Spinal cord (tissue), 10 donors: ENCODE data around the gene RAPGEF4. TPM values are rescaled to one million over a fixed set of nuclear protein-coding genes. Genes with fewer than 3 reads are reported as not detected.

Experiments used
- DNase-seq, 6 donors: peaks; one replicate each; pipeline versions ENCODE4 v3.0.0 to v3.0.0-alpha.2; 2013 to 2015; ENCODE audit warnings: low spot score in 6 of 6, low read depth in 4 of 6
- H3K27ac ChIP-seq: one replicate; pipeline ENCODE4 v1.5.1; 2013; ENCODE audit warnings: low read depth, low read length, control low read depth
- H3K27me3 ChIP-seq: one replicate; pipeline ENCODE4 v1.6.1; 2013; ENCODE audit warnings: low read length; ENCODE audit not compliant: control insufficient read depth, insufficient read depth
- H3K36me3 ChIP-seq: one replicate; pipeline ENCODE4 v1.6.1; 2013; ENCODE audit warnings: low read length; ENCODE audit not compliant: control insufficient read depth, insufficient read depth
- H3K4me1 ChIP-seq: one replicate; pipeline ENCODE4 v1.6.1; 2013; ENCODE audit warnings: low read length; ENCODE audit not compliant: control insufficient read depth, insufficient read depth
- H3K4me3 ChIP-seq: one replicate; pipeline ENCODE4 v1.5.1; 2013; ENCODE audit warnings: low read depth, low read length, control low read depth
- H3K9me3 ChIP-seq: one replicate; pipeline ENCODE4 v1.6.1; 2013; ENCODE audit warnings: low read length; ENCODE audit not compliant: control insufficient read depth, insufficient read depth
- WGBS: methylation state at CpG from one replicate; pipeline ENCODE4 v1.1.5; 2013; ENCODE audit warnings: missing lambda C conversion rate; ENCODE audit not compliant: insufficient coverage; 5-methylcytosine and 5-hydroxymethylcytosine counted together
- polyA plus RNA-seq, 2 donors: library from polyadenylated mRNA; unstranded; fragments of 120-200 nt; gene quantifications; one replicate each; pipeline ENCODE4 v1.2.1, GENCODE V29; 2013; ENCODE audit not compliant: insufficient read length in 2 of 2
- total RNA-seq, 2 donors: library from RNA; depleted of rRNA in 1 of 2; stranded (reverse); fragments of 120-200 nt in 1 of 2; fragments of >200 nt in 1 of 2; gene quantifications; one replicate each; pipeline versions ENCODE4 v1.2.3 to v1.2.4, GENCODE V29; 2013 to 2014
- donor health status: healthy.

RAPGEF4 gene
- total and polyA plus RNA-seq, 4 donors: 31.1 to 65.8 (median 44.4) TPM

DNA sequence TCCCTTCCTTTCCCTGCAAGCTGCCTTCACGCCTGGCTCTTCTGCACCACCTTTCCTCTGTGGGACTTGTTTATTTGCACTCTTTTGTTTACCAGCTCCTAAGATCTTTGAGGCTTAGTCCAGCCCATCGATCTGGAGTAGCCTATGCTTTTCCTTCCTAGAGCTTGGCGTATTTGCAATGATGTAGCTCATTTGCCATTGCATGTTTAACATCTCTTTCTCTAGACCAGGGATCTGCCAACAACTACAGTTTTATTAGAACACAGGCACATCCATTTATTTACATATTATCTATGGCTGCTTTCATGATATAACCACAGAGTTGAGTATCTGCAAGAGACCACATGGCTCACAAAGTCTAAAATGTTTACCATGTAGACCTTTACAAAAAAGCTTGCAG, 150.4 kb downstream of the RAPGEF4 start:
- Histone ChIP-seq H3K4me3 (no peak overlapping the region), H3K36me3 (no peaks in the 10 kb centered on the region), H3K27ac (no peak overlapping the region), H3K9me3 (no peaks in the 10 kb centered on the region), H3K27me3 (no peaks in the 10 kb centered on the region), H3K4me1 (no peaks in the 10 kb centered on the region)
- WGBS: 93% methylated on average over 3 of the region's 3 CpGs
- no peak for DNase-seq

DNA sequence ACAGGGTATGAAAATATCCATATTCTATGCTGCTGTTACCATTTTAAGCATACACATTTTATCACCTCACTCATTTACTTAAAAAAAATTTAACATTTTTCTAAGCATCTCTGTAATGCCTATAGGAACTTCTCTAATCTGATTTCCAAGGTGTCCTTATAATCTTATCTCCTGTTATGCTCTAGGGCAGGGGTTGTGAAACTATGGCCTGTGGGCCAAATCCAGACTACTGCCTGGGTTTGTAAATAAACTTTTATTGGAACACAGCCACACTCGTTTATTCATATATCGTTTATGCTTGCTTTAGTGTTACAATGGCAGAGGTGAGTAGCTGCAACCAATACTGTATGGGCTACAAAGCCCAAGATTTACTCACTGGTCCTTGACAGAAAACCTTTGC, 151.6 kb downstream of the RAPGEF4 start:
- no peak overlapping the region for H3K4me3 ChIP-seq

DNA sequence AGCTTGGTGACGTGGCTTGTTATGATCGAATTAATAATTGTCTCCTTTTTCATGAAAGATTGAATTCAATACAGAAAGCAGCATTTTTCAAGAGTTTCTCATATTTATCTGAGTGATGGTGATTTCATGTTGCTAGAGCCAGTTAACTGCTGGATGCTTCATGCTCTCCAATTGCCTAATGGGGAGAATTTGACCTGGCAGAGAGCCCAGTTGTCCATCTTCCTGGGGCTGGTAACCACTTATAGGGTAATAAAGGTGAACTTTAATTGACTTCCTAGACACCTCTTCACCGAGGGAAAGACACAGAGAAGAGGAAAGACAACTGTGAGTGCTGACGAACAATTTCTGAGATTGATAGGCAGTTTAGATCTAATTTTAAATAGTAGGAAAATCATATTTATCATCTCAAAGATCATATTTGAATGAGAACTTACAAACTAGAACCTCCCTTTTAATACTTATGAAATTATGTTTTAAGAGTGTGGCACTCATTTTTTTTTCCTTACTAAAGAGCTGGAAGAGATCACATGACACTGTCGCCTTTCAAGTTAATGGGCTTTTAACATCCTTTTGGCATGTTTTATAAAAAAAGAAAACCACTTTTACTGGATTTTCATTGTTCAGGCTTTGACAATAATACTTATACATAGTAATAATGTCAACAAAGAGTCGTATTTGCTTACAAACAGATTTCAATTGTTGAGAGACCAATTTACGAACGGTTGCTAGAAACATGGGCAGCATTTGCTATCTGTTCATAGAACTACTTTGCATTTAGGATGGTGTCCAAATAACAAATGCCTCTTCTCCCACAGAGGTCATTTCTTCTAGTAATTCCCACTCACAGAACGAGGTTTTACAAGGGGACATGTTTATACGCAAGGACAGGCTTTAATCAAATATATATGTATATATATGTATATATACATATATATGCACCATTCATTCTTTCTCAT, 153.3 kb downstream of the RAPGEF4 start:
- Histone ChIP-seq H3K4me1 (peaks cover 5% of the 10 kb centered on the region), H3K4me3 (no peak overlapping the region), H3K36me3 (no peaks in the 10 kb centered on the region), H3K27ac (no peak overlapping the region), H3K27me3 (no peaks in the 10 kb centered on the region), H3K9me3 (no peaks in the 10 kb centered on the region)
- peak in 1 of 6 donors; percentile 61 for DNase-seq
- WGBS: 46% methylated on average over 3 of the region's 10 CpGs

More for the DNA sequence above, 151.6 kb downstream of the RAPGEF4 start:
- no peak for DNase-seq
- no peaks in the 10 kb centered on the region for H3K4me1 ChIP-seq
- H3K27ac ChIP-seq: no peak overlapping the region
- 100% methylated on average over 1 of the region's 2 CpGs for WGBS
- H3K27me3 ChIP-seq: no peaks in the 10 kb centered on the region
- no peaks in the 10 kb centered on the region for H3K36me3 ChIP-seq
- no peaks in the 10 kb centered on the region for H3K9me3 ChIP-seq

DNA sequence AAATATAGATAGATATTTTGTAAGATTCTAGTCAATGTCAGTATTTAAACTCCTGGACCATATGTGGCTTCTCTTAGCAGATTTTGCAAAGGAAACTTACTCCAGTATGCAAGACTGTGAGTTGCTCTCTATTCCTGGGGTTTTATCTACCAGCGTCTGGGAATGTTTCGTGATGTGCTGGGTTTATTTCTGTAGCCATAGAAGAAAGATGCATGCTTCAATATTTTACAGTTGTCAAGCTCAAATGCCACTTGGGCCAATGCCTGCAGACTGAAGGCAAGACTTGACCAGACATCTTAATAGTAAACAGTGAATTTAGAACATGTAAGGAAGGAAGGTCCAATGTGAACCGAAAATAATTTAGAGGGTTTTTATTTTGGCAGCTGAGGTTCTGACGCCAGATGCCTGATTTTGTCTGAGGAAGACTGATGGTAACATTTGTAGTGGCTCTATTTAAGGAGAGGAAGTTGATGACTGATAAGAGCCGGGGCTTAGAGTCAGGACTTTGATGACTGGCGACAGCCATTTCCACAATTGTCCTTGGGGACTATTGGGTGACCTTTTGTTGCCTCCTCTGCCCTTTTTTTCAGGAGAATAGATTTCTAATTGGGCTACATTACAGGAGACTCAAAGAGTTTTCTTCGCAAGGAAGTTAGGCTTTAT, 154.3 kb downstream of the RAPGEF4 start:
- Histone ChIP-seq H3K27me3 (no peaks in the 10 kb centered on the region), H3K4me1 (peaks cover 5% of the 10 kb centered on the region), H3K36me3 (no peaks in the 10 kb centered on the region), H3K4me3 (no peak overlapping the region), H3K27ac (no peak overlapping the region), H3K9me3 (no peaks in the 10 kb centered on the region)
- no peak for DNase-seq
- WGBS: 63% methylated on average over 3 of the region's 7 CpGs

DNA sequence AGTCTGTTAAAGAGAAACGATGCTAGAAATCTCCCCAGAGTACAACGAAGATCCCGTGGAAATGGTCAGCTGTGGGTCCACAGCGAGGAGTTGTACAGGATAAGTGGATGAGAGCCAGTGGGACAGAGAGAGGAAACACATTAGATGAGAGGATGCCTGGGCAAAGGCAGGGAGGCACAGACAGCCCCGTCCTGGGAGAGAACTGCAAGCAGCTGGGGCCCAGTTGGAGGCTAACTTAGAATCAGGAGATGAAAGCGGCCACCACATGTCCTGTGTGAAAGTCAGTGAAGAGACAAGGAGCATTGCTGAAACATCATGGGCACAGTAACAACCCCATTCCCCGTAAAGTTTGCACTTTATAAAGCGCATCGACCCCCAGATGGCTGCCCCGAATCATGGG, 157.5 kb downstream of the RAPGEF4 start:
- Histone ChIP-seq H3K4me3 (no peak overlapping the region), H3K27me3 (no peaks in the 10 kb centered on the region), H3K27ac (no peak overlapping the region), H3K9me3 (no peaks in the 10 kb centered on the region), H3K4me1 (peaks cover 11% of the 10 kb centered on the region), H3K36me3 (no peaks in the 10 kb centered on the region)
- no peak for DNase-seq
- 78% methylated on average over 9 of the region's 10 CpGs for WGBS

GRCh38 chr2:172893671-172894070, 158.0 kb downstream of the RAPGEF4 start:
- H3K27ac ChIP-seq: peak overlapping the region; percentile 16
- no peaks in the 10 kb centered on the region for H3K36me3 ChIP-seq
- no peak for DNase-seq

GRCh38 chr2:172894689-172895387, 159.2 kb downstream of the RAPGEF4 start:
- Histone ChIP-seq H3K9me3 (no peaks in the 10 kb centered on the region), H3K4me3 (no peak overlapping the region), H3K27me3 (no peaks in the 10 kb centered on the region), H3K4me1 (peaks cover 11% of the 10 kb centered on the region), H3K36me3 (no peaks in the 10 kb centered on the region), H3K27ac (peak overlapping the region; percentile 16)
- DNase-seq: peak in 1 of 6 donors; percentile 18
- WGBS: 42% methylated on average over 3 of the region's 7 CpGs

More at GRCh38 chr2:172893671-172894070, 158.0 kb downstream of the RAPGEF4 start:
- H3K4me1 ChIP-seq: peaks cover 11% of the 10 kb centered on the region
- no peaks in the 10 kb centered on the region for H3K9me3 ChIP-seq
- H3K4me3 ChIP-seq: no peak overlapping the region
- H3K27me3 ChIP-seq: no peaks in the 10 kb centered on the region
- 27% methylated on average over 1 of the region's 2 CpGs for WGBS

GRCh38 chr2:172896661-172897081, 161.0 kb downstream of the RAPGEF4 start:
- Histone ChIP-seq H3K27ac (peak overlapping the region; percentile 21), H3K36me3 (no peaks in the 10 kb centered on the region), H3K9me3 (no peaks in the 10 kb centered on the region), H3K4me3 (no peak overlapping the region), H3K4me1 (peaks cover 11% of the 10 kb centered on the region), H3K27me3 (no peaks in the 10 kb centered on the region)
- DNase-seq: peak in 2 of 6 donors; percentile 57 to 70
- 28% methylated on average over 4 of the region's 4 CpGs for WGBS

DNA sequence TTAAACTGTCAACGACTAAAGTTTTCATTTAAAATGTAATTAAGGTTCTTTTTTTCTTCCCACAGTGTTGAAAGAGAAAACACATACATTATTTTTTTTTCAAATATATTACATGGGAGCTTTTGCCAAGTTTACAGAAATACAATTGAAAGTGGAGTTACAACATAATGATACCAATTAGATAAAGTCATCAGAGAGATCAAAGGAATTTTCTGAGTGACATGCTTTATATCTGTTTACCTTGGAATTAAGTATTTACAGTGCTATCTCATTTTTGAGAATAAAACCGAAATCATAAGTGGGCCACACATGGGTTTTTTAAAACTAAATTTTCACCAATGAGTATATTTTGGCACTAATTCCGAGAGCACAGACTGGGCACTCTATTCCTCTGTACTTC, 165.2 kb downstream of the RAPGEF4 start:
- Histone ChIP-seq H3K27me3 (no peaks in the 10 kb centered on the region), H3K36me3 (no peaks in the 10 kb centered on the region), H3K9me3 (no peaks in the 10 kb centered on the region), H3K4me3 (no peak overlapping the region), H3K27ac (no peak overlapping the region), H3K4me1 (peaks cover 6% of the 10 kb centered on the region)
- DNase-seq: no peak
- no CpG with 5 or more reads among the region's 3 CpGs for WGBS
